Psoas muscle (tissue), 8 donors: ENCODE data around the gene UAP1. TPM values are rescaled to one million over a fixed set of nuclear protein-coding genes. Genes with fewer than 3 reads are reported as not detected.
A peak's percentile ranks its signal among the peaks of the same experiment; 100 is the strongest.

Experiments
- ATAC-seq, 4 donors: fragments of 200-7000 bp; cut with Tn5 transposase; one replicate each; pipeline ENCODE4 v1.9.1; 2020; ENCODE audit warnings: moderate library complexity in 3 of 4, mild to moderate bottlenecking in 2 of 4
- DNase-seq, 2 donors: peaks; one replicate each; pipeline ENCODE4 v3.0.0-alpha.2; 2020
- H3K27ac ChIP-seq: fragments of 200-600 bp; one replicate; pipeline ENCODE4 v1.8.0; 2022
- H3K27me3 ChIP-seq, 3 donors: fragments of 200-600 bp in 1 of 3; one replicate each; pipeline versions ENCODE4 v1.6.1 to v1.8.0; 2013 to 2022; ENCODE audit warnings: low read length in 2 of 3, mild to moderate bottlenecking in 2 of 3, moderate library complexity in 1 of 3; ENCODE audit not compliant: insufficient read depth in 3 of 3
- H3K36me3 ChIP-seq, 2 donors: fragments of 200-600 bp in 1 of 2; one replicate each; pipeline versions ENCODE4 v1.6.1 to v1.8.0; 2013 to 2022; ENCODE audit warnings: low read depth in 1 of 2, mild to moderate bottlenecking in 1 of 2, moderate library complexity in 1 of 2; ENCODE audit not compliant: insufficient read depth in 1 of 2
- H3K4me1 ChIP-seq: fragments of 200-600 bp; one replicate; pipeline ENCODE4 v1.8.0; 2022
- H3K4me3 ChIP-seq: fragments of 200-600 bp; one replicate; pipeline ENCODE4 v1.8.0; 2022; ENCODE audit warnings: mild to moderate bottlenecking
- H3K9me3 ChIP-seq: fragments of 200-600 bp; one replicate; pipeline ENCODE4 v1.8.0; 2022
- WGBS, 3 donors: extraction: QIAGEN DNeasy Blood & Tissue Kit; methylation state at CpG; one replicate each; pipeline versions ENCODE4 v1.1.6 to v1.1.7; 2013; 5-methylcytosine and 5-hydroxymethylcytosine counted together
- intact Hi-C, 2 donors: fragments of 100-400 bp; cut with DNase I; formaldehyde crosslinking; loops; one replicate each; pipeline versions ENCODE4 v1.11.0 to v1.14.2; 2022
- polyA plus RNA-seq, 3 donors: library from polyadenylated mRNA; stranded (reverse); fragments of 200-250 nt; gene quantifications; one replicate each; pipeline ENCODE4 v1.2.3, GENCODE V29; 2013
- total RNA-seq, 4 donors: library from RNA; stranded (reverse); fragmentation: NEBNext Ultra II Directional in 2 of 4; extraction: Animal tissue kit (Norgen Biotek cat#: 25700) in 2 of 4; gene quantifications; one replicate each; pipeline versions ENCODE4 v1.2.1 to v1.2.4, GENCODE V29; 2021 to 2023
- TF ChIP-seq, protein P1 (sequence below): fragments of 200-600 bp; IDR thresholded peaks from one replicate; pipeline ENCODE4 v1.8.0; 2022; ENCODE audit warnings: antibody characterized with exemption
- donor health status: healthy with polysubstance abuse.
- donor health status: DM: no; HTN: no; CAD: no; lungs with moderate emphysema.
- donor health status: Bipolar disorder and iron deficiency.
- donor health status: healthy.
- donor health status: DM: yes; HTN: yes; CAD: no.
- donor health status: DM: no; HTN: no; CAD: no.
- donor health status: DM: no; HTN: no; CAD: no.
- donor health status: DM: yes; HTN: yes; CAD: no.

The UAP1 gene
- total and polyA plus RNA-seq, 7 donors: 24.1 to 147 (median 40.1) TPM

DNA sequence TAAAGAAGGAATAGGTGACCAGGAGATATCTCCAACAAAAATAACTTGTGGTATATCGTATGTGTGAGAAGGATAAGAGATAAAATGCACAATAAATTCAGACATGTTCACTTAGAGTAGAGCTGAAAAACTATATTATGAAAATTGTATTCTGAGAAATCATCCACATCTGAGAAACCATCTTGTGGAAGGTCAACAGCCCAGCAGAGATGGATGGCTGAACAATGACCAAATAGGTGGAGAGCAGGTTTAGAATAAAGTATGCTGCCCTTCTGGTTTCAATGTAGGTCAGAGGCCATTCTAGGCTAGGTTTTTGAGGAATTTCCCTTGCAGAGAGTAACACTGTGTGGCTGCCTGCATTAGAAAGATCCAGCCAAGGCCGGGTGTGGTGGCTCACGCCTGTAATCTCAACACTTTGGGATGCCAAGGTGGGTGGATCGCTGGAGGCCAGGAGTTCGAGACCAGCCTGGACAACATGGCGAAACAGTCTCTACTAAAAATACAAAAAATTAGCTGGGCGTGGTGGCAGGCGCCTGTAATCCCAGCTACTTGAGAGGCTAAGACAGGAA lies 8.8 kb upstream of the UAP1 start:
- ATAC-seq (peak in 1 of 4 donors; percentile 44), DNase-seq (no peak)
- Histone ChIP-seq H3K4me3 (no peak overlapping the region), H3K9me3 (no peaks in the 10 kb centered on the region), H3K27ac (no peak overlapping the region), H3K36me3 (no peaks in the 10 kb centered on the region), H3K27me3 (no peaks in the 10 kb centered on the region), H3K4me1 (no peaks in the 10 kb centered on the region)
- 86 to 92% (median 91%) methylated on average over 8 of the region's 8 CpGs for WGBS, 3 donors
- intact Hi-C loops: no loop called here
- TF ChIP-seq, protein P1, sequence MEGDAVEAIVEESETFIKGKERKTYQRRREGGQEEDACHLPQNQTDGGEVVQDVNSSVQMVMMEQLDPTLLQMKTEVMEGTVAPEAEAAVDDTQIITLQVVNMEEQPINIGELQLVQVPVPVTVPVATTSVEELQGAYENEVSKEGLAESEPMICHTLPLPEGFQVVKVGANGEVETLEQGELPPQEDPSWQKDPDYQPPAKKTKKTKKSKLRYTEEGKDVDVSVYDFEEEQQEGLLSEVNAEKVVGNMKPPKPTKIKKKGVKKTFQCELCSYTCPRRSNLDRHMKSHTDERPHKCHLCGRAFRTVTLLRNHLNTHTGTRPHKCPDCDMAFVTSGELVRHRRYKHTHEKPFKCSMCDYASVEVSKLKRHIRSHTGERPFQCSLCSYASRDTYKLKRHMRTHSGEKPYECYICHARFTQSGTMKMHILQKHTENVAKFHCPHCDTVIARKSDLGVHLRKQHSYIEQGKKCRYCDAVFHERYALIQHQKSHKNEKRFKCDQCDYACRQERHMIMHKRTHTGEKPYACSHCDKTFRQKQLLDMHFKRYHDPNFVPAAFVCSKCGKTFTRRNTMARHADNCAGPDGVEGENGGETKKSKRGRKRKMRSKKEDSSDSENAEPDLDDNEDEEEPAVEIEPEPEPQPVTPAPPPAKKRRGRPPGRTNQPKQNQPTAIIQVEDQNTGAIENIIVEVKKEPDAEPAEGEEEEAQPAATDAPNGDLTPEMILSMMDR: no peak

DNA sequence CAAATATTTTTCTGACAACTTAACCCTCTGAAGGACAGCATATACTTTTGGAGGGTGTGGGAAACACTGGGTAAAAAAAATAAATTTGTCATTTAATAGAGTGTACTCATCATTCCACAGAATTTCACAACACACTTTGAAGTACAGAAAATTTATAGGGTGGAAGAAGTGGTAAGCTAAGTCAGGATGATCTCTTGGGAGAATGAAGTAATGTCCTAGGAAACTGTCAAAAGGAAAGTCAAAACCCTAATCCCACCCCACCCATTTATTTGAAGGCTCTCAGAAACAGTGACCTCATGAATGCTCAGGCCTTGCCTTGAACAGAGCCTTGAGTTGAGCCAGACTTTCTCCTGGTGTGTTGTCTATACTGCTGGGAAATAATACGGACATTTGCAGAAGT lies 7.3 kb upstream of the UAP1 start:
- Histone ChIP-seq H3K4me1 (no peaks in the 10 kb centered on the region), H3K27me3 (no peaks in the 10 kb centered on the region), H3K27ac (no peak overlapping the region), H3K4me3 (no peak overlapping the region), H3K9me3 (no peaks in the 10 kb centered on the region), H3K36me3 (no peaks in the 10 kb centered on the region)
- TF ChIP-seq, protein P1: no peak
- DNase-seq: no peak
- WGBS, 3 donors: 81 to 88% (median 87%) methylated on average over 1 of the region's 1 CpG
- peak in 3 of 4 donors; percentile 42 to 71 (median 62) for ATAC-seq
- intact Hi-C loops: no loop called here

- ATAC-seq: no peak
- Histone ChIP-seq H3K36me3 (no peaks in the 10 kb centered on the region), H3K27ac (no peak overlapping the region), H3K4me3 (no peak overlapping the region), H3K27me3 (no peaks in the 10 kb centered on the region), H3K9me3 (no peaks in the 10 kb centered on the region), H3K4me1 (peaks cover 7% of the 10 kb centered on the region)
- intact Hi-C loops: no loop called here
- TF ChIP-seq, protein P1: no peak
- DNase-seq: no peak
- 83 to 90% (median 89%) methylated on average over 3 of the region's 3 CpGs for WGBS, 3 donors
Observed at GRCh38 chr1:162557536-162557935, 4.0 kb upstream of the UAP1 start.

GRCh38 chr1:162560303-162561036 lies 1.1 kb upstream of the UAP1 start:
- no peaks in the 10 kb centered on the region for H3K36me3 ChIP-seq
- no peak for ATAC-seq
- no peak for DNase-seq
- H3K27ac ChIP-seq: peak overlapping the region; percentile 96
- H3K9me3 ChIP-seq: no peaks in the 10 kb centered on the region
- peak overlapping the region; percentile 94 for H3K4me3 ChIP-seq
- intact Hi-C loops: loop anchor here in 1 of 2 donors (5.0 kb wide), 1 partner anchor 63 kb away; the partner anchor contains the start of gene UHMK1
- TF ChIP-seq, protein P1: no peak
- no peaks in the 10 kb centered on the region for H3K27me3 ChIP-seq
- WGBS, 3 donors: 33 to 43% (median 38%) methylated on average over 9 of the region's 9 CpGs
- H3K4me1 ChIP-seq: peaks cover 13% of the 10 kb centered on the region
